Natural killer cell (primary cell): ENCODE measurements around the gene KANSL1. TPM values are rescaled to one million over a fixed set of nuclear protein-coding genes. Genes with fewer than 3 reads are reported as not detected.

ENCODE experiments used
- ATAC-seq, 3 donors: fragments of 150-1000 bp in 2 of 3; fragments of 200-7000 bp in 1 of 3; cut with Tn5 transposase; 1 replicate in 1 of 3; 2 replicates in 2 of 3; pipeline ENCODE4 v1.10.0; 2021; ENCODE audit warnings: mild to moderate bottlenecking in 2 of 3, moderate library complexity in 2 of 3
- DNase-seq, 2 donors: peaks; one replicate each; pipeline versions ENCODE4 v3.0.0 to v3.0.0-alpha.2; 2013 to 2021; ENCODE audit warnings: mixed read lengths in 1 of 2
- H3K27ac ChIP-seq: one replicate; pipeline ENCODE4 v1.5.1; 2013; ENCODE audit warnings: mild to moderate bottlenecking, low read length
- H3K27me3 ChIP-seq: one replicate; pipeline ENCODE4 v1.6.1; 2013; ENCODE audit warnings: low read length; ENCODE audit not compliant: control insufficient read depth, insufficient read depth
- H3K36me3 ChIP-seq: one replicate; pipeline ENCODE4 v1.6.1; 2013; ENCODE audit warnings: low read length; ENCODE audit not compliant: control insufficient read depth, insufficient read depth
- H3K4me1 ChIP-seq: one replicate; pipeline ENCODE4 v1.6.1; 2013; ENCODE audit warnings: low read length; ENCODE audit not compliant: control insufficient read depth, insufficient read depth
- H3K4me3 ChIP-seq: one replicate; pipeline ENCODE4 v1.5.1; 2013; ENCODE audit warnings: low read length
- H3K9me3 ChIP-seq: one replicate; pipeline ENCODE4 v1.6.1; 2013; ENCODE audit warnings: low read length; ENCODE audit not compliant: control insufficient read depth, insufficient read depth
- H3K27ac Mint-ChIP-seq, 2 donors: one replicate each; pipeline ENCODE4 v1.8.0; 2022; ENCODE audit warnings: mild to moderate bottlenecking in 2 of 2, mixed read lengths in 2 of 2, moderate library complexity in 1 of 2
- H3K27me3 Mint-ChIP-seq, 2 donors: one replicate each; pipeline ENCODE4 v1.8.0; 2022; ENCODE audit warnings: low read depth in 2 of 2, mixed read lengths in 2 of 2
- H3K36me3 Mint-ChIP-seq: one replicate; pipeline ENCODE4 v1.8.0; 2022; ENCODE audit warnings: mixed read lengths
- H3K4me1 Mint-ChIP-seq, 2 donors: one replicate each; pipeline ENCODE4 v1.8.0; 2022; ENCODE audit warnings: mixed read lengths in 2 of 2
- H3K4me3 Mint-ChIP-seq: one replicate; pipeline ENCODE4 v1.8.0; 2022; ENCODE audit warnings: mild to moderate bottlenecking, moderate library complexity, mixed read lengths
- H3K9me3 Mint-ChIP-seq, 2 donors: one replicate each; pipeline ENCODE4 v1.8.0; 2022; ENCODE audit warnings: mixed read lengths in 2 of 2
- WGBS: methylation state at CpG from one replicate; pipeline ENCODE4 v1.1.7; 2013; ENCODE audit warnings: missing lambda C conversion rate; ENCODE audit not compliant: insufficient coverage; 5-methylcytosine and 5-hydroxymethylcytosine counted together
- intact Hi-C: fragments of 100-400 bp; cut with micrococcal nuclease; formaldehyde crosslinking; loops from one replicate; pipeline ENCODE4 v1.14.2; 2022
- total RNA-seq, 4 donors: library from RNA; stranded (reverse); fragments of 120-200 nt in 1 of 4; gene quantifications; one replicate each; pipeline versions ENCODE4 v1.2.3 to v1.2.4, GENCODE V29; 2013 to 2022
- TF ChIP-seq, protein P1 (sequence below): fragments of 200-600 bp; IDR thresholded peaks from one replicate; pipeline ENCODE4 v1.8.0; 2022; ENCODE audit warnings: antibody characterized with exemption

KANSL1 gene
- total RNA-seq, 3 donors from 2014 or later (not counting 1 experiment from before 2014, with no cell fraction given) = 202 to 240 (median 220) TPM

DNA sequence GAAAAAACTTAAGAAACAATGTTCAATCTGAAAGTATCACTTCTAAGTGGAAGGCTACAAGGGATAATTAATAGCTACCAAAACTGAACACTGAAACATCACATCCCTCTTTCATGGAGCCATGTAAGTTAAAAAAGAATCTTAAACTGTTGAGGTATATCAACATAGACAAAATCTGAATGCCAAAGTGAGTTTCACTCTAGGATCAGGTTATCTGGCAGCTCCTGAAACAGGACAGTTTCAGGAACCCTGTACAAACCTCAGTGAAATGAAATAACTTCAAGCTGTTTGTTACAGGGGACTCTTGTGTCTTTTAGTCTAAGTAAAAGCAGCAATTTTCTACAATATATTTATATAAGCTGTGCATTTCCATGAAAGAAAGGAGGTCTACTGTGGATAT lies 73.2 kb downstream of the KANSL1 start:
- TF ChIP-seq, protein P1, sequence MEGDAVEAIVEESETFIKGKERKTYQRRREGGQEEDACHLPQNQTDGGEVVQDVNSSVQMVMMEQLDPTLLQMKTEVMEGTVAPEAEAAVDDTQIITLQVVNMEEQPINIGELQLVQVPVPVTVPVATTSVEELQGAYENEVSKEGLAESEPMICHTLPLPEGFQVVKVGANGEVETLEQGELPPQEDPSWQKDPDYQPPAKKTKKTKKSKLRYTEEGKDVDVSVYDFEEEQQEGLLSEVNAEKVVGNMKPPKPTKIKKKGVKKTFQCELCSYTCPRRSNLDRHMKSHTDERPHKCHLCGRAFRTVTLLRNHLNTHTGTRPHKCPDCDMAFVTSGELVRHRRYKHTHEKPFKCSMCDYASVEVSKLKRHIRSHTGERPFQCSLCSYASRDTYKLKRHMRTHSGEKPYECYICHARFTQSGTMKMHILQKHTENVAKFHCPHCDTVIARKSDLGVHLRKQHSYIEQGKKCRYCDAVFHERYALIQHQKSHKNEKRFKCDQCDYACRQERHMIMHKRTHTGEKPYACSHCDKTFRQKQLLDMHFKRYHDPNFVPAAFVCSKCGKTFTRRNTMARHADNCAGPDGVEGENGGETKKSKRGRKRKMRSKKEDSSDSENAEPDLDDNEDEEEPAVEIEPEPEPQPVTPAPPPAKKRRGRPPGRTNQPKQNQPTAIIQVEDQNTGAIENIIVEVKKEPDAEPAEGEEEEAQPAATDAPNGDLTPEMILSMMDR = no peak
- no peak overlapping the region for H3K4me3 ChIP-seq
- H3K27me3 Mint-ChIP-seq = no peaks in the 10 kb centered on the region
- peaks cover 4% of the 10 kb centered on the region for H3K36me3 ChIP-seq
- H3K4me1 Mint-ChIP-seq = peaks cover 73 to 90% of the 10 kb centered on the region in 2 donors
- intact Hi-C loops = loop anchor here (5.0 kb wide), 1 partner anchor 72 kb away; the partner anchor contains the start of gene KANSL1
- no peaks in the 10 kb centered on the region for H3K9me3 ChIP-seq
- no peaks in the 10 kb centered on the region for H3K27me3 ChIP-seq
- peak overlapping the region; percentile 59 to 83 for H3K27ac Mint-ChIP-seq
- no peaks in the 10 kb centered on the region for H3K9me3 Mint-ChIP-seq
- peaks cover 20% of the 10 kb centered on the region for H3K4me1 ChIP-seq
- H3K4me3 Mint-ChIP-seq = peak overlapping the region; percentile 32
- no peak for ATAC-seq
- H3K27ac ChIP-seq = no peak overlapping the region
- H3K36me3 Mint-ChIP-seq = no peaks in the 10 kb centered on the region
- no peak for DNase-seq

DNA sequence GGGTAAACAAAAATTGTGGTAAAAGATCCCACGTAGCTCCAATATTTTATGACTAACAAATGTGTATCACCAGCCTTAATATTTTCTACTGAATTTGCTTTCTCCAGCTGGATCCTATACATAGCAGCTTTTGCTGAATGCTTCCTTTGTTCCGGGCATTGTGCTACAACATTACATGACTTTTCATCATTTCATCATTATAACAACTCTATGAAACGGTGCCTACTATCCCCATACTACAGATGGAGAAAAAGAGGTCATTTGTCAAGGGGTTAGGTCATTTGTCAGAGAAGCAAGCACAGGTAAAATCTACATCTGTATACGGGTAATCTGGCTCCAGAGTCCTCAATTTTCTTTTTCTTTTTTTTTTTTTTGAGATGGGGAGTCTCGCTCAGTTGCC lies 74.3 kb downstream of the KANSL1 start:
- Mint-ChIP-seq H3K36me3 (no peaks in the 10 kb centered on the region), H3K4me1 (peaks cover 76 to 91% of the 10 kb centered on the region in 2 donors), H3K4me3 (no peak overlapping the region), H3K9me3 (no peaks in the 10 kb centered on the region), H3K27me3 (no peaks in the 10 kb centered on the region), H3K27ac (peak overlapping the region; percentile 79 to 83)
- no peaks in the 10 kb centered on the region for H3K27me3 ChIP-seq
- H3K36me3 ChIP-seq = peaks cover 4% of the 10 kb centered on the region
- no peaks in the 10 kb centered on the region for H3K9me3 ChIP-seq
- no peak for ATAC-seq
- H3K27ac ChIP-seq = no peak overlapping the region
- 98% methylated on average over 4 of the region's 5 CpGs for WGBS
- no peak for DNase-seq
- intact Hi-C loops = loop anchor here (5.0 kb wide), 1 partner anchor 33 kb away; no protein-coding TSS in a partner anchor
- TF ChIP-seq, protein P1 = no peak
- no peak overlapping the region for H3K4me3 ChIP-seq
- peaks cover 18% of the 10 kb centered on the region for H3K4me1 ChIP-seq

DNA sequence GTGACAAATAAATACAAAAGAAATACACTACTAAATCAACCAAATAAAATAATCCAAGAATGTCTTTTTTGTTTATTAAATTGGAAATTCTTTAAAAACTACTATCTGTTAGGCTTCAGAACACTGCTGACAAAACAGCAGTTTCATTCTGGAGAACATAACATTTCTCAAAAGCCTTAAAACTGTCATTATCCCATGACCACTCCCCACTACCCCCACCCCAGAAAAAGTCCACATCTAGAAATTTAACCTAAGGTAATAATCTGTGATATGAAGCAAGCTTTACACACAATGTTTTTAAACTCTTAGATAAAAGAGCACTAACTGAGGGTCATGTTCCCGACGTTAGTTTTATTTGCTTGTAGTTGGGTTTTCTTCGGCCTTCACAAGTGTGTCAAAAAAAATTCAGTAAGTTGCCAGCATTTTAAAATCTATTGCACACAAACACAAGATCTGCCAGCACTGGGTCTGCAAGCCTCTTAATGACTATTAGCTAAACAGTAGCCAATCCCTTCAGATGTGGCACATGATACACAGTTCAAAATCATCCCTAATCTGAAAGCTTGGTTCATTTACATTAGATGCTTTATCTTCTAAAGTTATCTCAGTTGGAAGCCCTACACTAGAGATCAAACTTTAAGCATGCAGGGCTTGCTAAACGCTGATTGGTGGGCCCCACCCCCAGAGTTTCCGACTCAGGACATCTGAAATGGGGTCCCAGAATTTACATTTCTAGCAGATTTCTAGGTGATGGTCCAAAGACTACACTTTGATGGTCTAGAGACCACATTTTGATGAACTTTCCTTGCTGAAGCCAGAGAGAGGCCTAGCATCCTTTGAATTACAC lies 75.2 kb downstream of the KANSL1 start:
- WGBS = 65% methylated on average over 5 of the region's 5 CpGs
- H3K4me3 ChIP-seq = no peak overlapping the region
- H3K4me1 Mint-ChIP-seq = peaks cover 84 to 93% of the 10 kb centered on the region in 2 donors
- H3K9me3 Mint-ChIP-seq = no peaks in the 10 kb centered on the region
- H3K27me3 Mint-ChIP-seq = no peaks in the 10 kb centered on the region
- H3K27ac ChIP-seq = no peak overlapping the region
- no peaks in the 10 kb centered on the region for H3K36me3 ChIP-seq
- no peak for DNase-seq
- no peaks in the 10 kb centered on the region for H3K27me3 ChIP-seq
- no peaks in the 10 kb centered on the region for H3K36me3 Mint-ChIP-seq
- no peak overlapping the region for H3K4me3 Mint-ChIP-seq
- peak overlapping the region; percentile 79 to 83 for H3K27ac Mint-ChIP-seq
- intact Hi-C loops = loop anchor here (5.0 kb wide), 1 partner anchor 34 kb away; no protein-coding TSS in a partner anchor
- ATAC-seq = no peak
- peaks cover 15% of the 10 kb centered on the region for H3K4me1 ChIP-seq
- TF ChIP-seq, protein P1 = no peak
- no peaks in the 10 kb centered on the region for H3K9me3 ChIP-seq
